Activated naive CD8-positive, alpha-beta T cell treated with anti-CD3 and anti-CD28 coated beads, Interleukin-2, amount 10 ng/mL, durations not matched to agents 7 days and 5 days (primary cell): Measurements from ENCODE around the gene CARM1. TPM values are rescaled to one million over a fixed set of nuclear protein-coding genes. Genes with fewer than 3 reads are reported as not detected.

Experiments used
- ATAC-seq: fragments of 150-1000 bp; cut with Tn5 transposase; one replicate; pipeline ENCODE4 v1.10.0; 2021; ENCODE audit warnings: low read depth, moderate library complexity
- POLR2A ChIA-PET: fragments of 350-600 bp; sonication (Branson Sonifier 250); formaldehyde crosslinking; loops from one replicate; lab custom pipeline; 2021; ENCODE audit warnings: antibody characterized with exemption; lab: Charles Lee
- DNase-seq: peaks from one replicate; pipeline ENCODE4 v3.0.0; 2021
- H3K27ac Mint-ChIP-seq: one replicate; pipeline ENCODE4 v1.8.0; 2022; ENCODE audit warnings: mild to moderate bottlenecking, mixed read lengths
- H3K27me3 Mint-ChIP-seq: one replicate; pipeline ENCODE4 v1.8.0; 2022; ENCODE audit warnings: mild to moderate bottlenecking, moderate library complexity, mixed read lengths
- H3K36me3 Mint-ChIP-seq: one replicate; pipeline ENCODE4 v1.8.0; 2021; ENCODE audit warnings: mild to moderate bottlenecking, mixed read lengths
- H3K4me1 Mint-ChIP-seq: one replicate; pipeline ENCODE4 v1.8.0; 2021; ENCODE audit warnings: mixed read lengths
- H3K4me3 Mint-ChIP-seq: one replicate; pipeline ENCODE4 v1.8.0; 2022; ENCODE audit warnings: mild to moderate bottlenecking, moderate library complexity, mixed read lengths
- H3K9me3 Mint-ChIP-seq: one replicate; pipeline ENCODE4 v1.8.0; 2021; ENCODE audit warnings: mixed read lengths
- total RNA-seq, 2 experiments: library from RNA; stranded (reverse); gene quantifications; one replicate each; pipeline ENCODE4 v1.2.3, GENCODE V29; 2021

CARM1 gene
- total RNA-seq, 2 experiments from 2014 or later, result 28.3 to 31.5 TPM

GRCh38 chr19:10888421-10888866 lies 17.1 kb downstream of the CARM1 start:
- Mint-ChIP-seq H3K36me3 (no peaks in the 10 kb centered on the region), H3K4me1 (peaks cover 4% of the 10 kb centered on the region), H3K9me3 (no peaks in the 10 kb centered on the region), H3K4me3 (no peak overlapping the region), H3K27ac (no peak overlapping the region), H3K27me3 (no peaks in the 10 kb centered on the region)
- POLR2A ChIA-PET, result no interaction called here
- no peak for ATAC-seq
- no peak for DNase-seq

- no peak for DNase-seq
- Mint-ChIP-seq H3K4me1 (peaks cover 4% of the 10 kb centered on the region), H3K9me3 (no peaks in the 10 kb centered on the region), H3K36me3 (no peaks in the 10 kb centered on the region), H3K27me3 (no peaks in the 10 kb centered on the region), H3K4me3 (no peak overlapping the region), H3K27ac (no peak overlapping the region)
- POLR2A ChIA-PET, result no interaction called here
- ATAC-seq, result no peak
Observed at GRCh38 chr19:10889880-10890279, 18.5 kb downstream of the CARM1 start.

GRCh38 chr19:10891405-10892086 lies 20.2 kb downstream of the CARM1 start:
- POLR2A ChIA-PET, result interaction anchor here (0.6 kb wide), 1 partner anchor 21 kb away, joined by 3 read pairs; no protein-coding TSS in a partner anchor
- Mint-ChIP-seq H3K4me3 (no peak overlapping the region), H3K27me3 (no peaks in the 10 kb centered on the region), H3K4me1 (peaks cover 4% of the 10 kb centered on the region), H3K27ac (no peak overlapping the region), H3K36me3 (no peaks in the 10 kb centered on the region), H3K9me3 (no peaks in the 10 kb centered on the region)
- no peak for ATAC-seq
- DNase-seq, result no peak

GRCh38 chr19:10892256-10892655 lies 20.9 kb downstream of the CARM1 start:
- H3K27me3 Mint-ChIP-seq, result no peaks in the 10 kb centered on the region
- H3K4me3 Mint-ChIP-seq, result no peak overlapping the region
- H3K4me1 Mint-ChIP-seq, result peaks cover 4% of the 10 kb centered on the region
- H3K9me3 Mint-ChIP-seq, result no peaks in the 10 kb centered on the region
- ATAC-seq (no peak), DNase-seq (no peak)
- H3K36me3 Mint-ChIP-seq, result no peaks in the 10 kb centered on the region
- POLR2A ChIA-PET, result no interaction called here
- H3K27ac Mint-ChIP-seq, result no peak overlapping the region

GRCh38 chr19:10894911-10895213 lies 23.5 kb downstream of the CARM1 start:
- peaks cover 4% of the 10 kb centered on the region for H3K4me1 Mint-ChIP-seq

GRCh38 chr19:10895363-10895762 lies 24.0 kb downstream of the CARM1 start:
- H3K9me3 Mint-ChIP-seq, result no peaks in the 10 kb centered on the region
- DNase-seq, result no peak
- peaks cover 4% of the 10 kb centered on the region for H3K4me1 Mint-ChIP-seq
- no peaks in the 10 kb centered on the region for H3K36me3 Mint-ChIP-seq
- POLR2A ChIA-PET, result no interaction called here
- no peaks in the 10 kb centered on the region for H3K27me3 Mint-ChIP-seq
- ATAC-seq, result no peak
- H3K4me3 Mint-ChIP-seq, result no peak overlapping the region
- no peak overlapping the region for H3K27ac Mint-ChIP-seq

More at GRCh38 chr19:10894911-10895213, 23.5 kb downstream of the CARM1 start:
- Mint-ChIP-seq H3K36me3 (no peaks in the 10 kb centered on the region), H3K4me3 (no peak overlapping the region), H3K9me3 (no peaks in the 10 kb centered on the region), H3K27ac (no peak overlapping the region), H3K27me3 (no peaks in the 10 kb centered on the region)
- ATAC-seq (no peak), DNase-seq (no peak)
- POLR2A ChIA-PET, result no interaction called here

GRCh38 chr19:10895920-10896319 lies 24.6 kb downstream of the CARM1 start:
- H3K9me3 Mint-ChIP-seq, result no peaks in the 10 kb centered on the region
- no peak for ATAC-seq
- POLR2A ChIA-PET, result no interaction called here
- peaks cover 4% of the 10 kb centered on the region for H3K4me1 Mint-ChIP-seq
- no peaks in the 10 kb centered on the region for H3K36me3 Mint-ChIP-seq
- no peak overlapping the region for H3K27ac Mint-ChIP-seq
- no peaks in the 10 kb centered on the region for H3K27me3 Mint-ChIP-seq
- no peak for DNase-seq
- no peak overlapping the region for H3K4me3 Mint-ChIP-seq

GRCh38 chr19:10896851-10897526 lies 25.6 kb downstream of the CARM1 start:
- H3K36me3 Mint-ChIP-seq, result no peaks in the 10 kb centered on the region
- no peak overlapping the region for H3K4me3 Mint-ChIP-seq
- H3K9me3 Mint-ChIP-seq, result no peaks in the 10 kb centered on the region
- DNase-seq (no peak), ATAC-seq (peak; percentile 87)
- peaks cover 4% of the 10 kb centered on the region for H3K4me1 Mint-ChIP-seq
- POLR2A ChIA-PET, result no interaction called here
- H3K27me3 Mint-ChIP-seq, result no peaks in the 10 kb centered on the region
- H3K27ac Mint-ChIP-seq, result peak overlapping the region; percentile 46

GRCh38 chr19:10898633-10899032 lies 27.3 kb downstream of the CARM1 start:
- Mint-ChIP-seq H3K4me1 (peaks cover 4% of the 10 kb centered on the region), H3K36me3 (peaks cover 5% of the 10 kb centered on the region), H3K4me3 (no peak overlapping the region), H3K9me3 (peaks cover 4% of the 10 kb centered on the region), H3K27me3 (no peaks in the 10 kb centered on the region), H3K27ac (no peak overlapping the region)
- POLR2A ChIA-PET, result interaction anchor here (0.6 to 0.7 kb wide), 2 partner anchors 22 to 403 kb away, joined by 3 to 5 read pairs; no protein-coding TSS in a partner anchor
- ATAC-seq (no peak), DNase-seq (no peak)

GRCh38 chr19:10899151-10899653 lies 27.8 kb downstream of the CARM1 start:
- Mint-ChIP-seq H3K36me3 (peaks cover 8% of the 10 kb centered on the region), H3K4me3 (no peak overlapping the region), H3K4me1 (peaks cover 4% of the 10 kb centered on the region), H3K27me3 (no peaks in the 10 kb centered on the region), H3K27ac (no peak overlapping the region), H3K9me3 (peaks cover 4% of the 10 kb centered on the region)
- POLR2A ChIA-PET, result interaction anchor here (0.6 to 0.7 kb wide), 2 partner anchors 51 to 403 kb away, joined by 3 to 5 read pairs; no protein-coding TSS in a partner anchor
- ATAC-seq (no peak), DNase-seq (no peak)

GRCh38 chr19:10907925-10908324 lies 36.6 kb downstream of the CARM1 start:
- Mint-ChIP-seq H3K27me3 (no peaks in the 10 kb centered on the region), H3K27ac (no peak overlapping the region), H3K9me3 (peaks cover 2% of the 10 kb centered on the region), H3K4me1 (no peaks in the 10 kb centered on the region), H3K36me3 (peaks cover 9% of the 10 kb centered on the region), H3K4me3 (no peak overlapping the region)
- POLR2A ChIA-PET, result interaction anchor here (0.6 kb wide), 1 partner anchor 258 kb away, joined by 3 read pairs; no protein-coding TSS in a partner anchor
- ATAC-seq (no peak), DNase-seq (no peak)

- Mint-ChIP-seq H3K4me1 (no peaks in the 10 kb centered on the region), H3K27ac (no peak overlapping the region), H3K36me3 (peaks cover 5% of the 10 kb centered on the region), H3K27me3 (no peaks in the 10 kb centered on the region), H3K4me3 (no peak overlapping the region), H3K9me3 (no peaks in the 10 kb centered on the region)
- POLR2A ChIA-PET, result no interaction called here
- no peak for ATAC-seq
- DNase-seq, result no peak
Observed at GRCh38 chr19:10908380-10908960, 37.1 kb downstream of the CARM1 start.

GRCh38 chr19:10911579-10912363 lies 40.4 kb downstream of the CARM1 start:
- ATAC-seq (no peak), DNase-seq (no peak)
- Mint-ChIP-seq H3K27me3 (no peaks in the 10 kb centered on the region), H3K36me3 (peaks cover 3% of the 10 kb centered on the region), H3K4me1 (no peaks in the 10 kb centered on the region), H3K4me3 (no peak overlapping the region), H3K9me3 (no peaks in the 10 kb centered on the region), H3K27ac (no peak overlapping the region)
- POLR2A ChIA-PET, result interaction anchor here (0.5 kb wide), 1 partner anchor 72 kb away, joined by 3 read pairs; no protein-coding TSS in a partner anchor
